ENCODE data around the gene GPS2. TPM values are rescaled to one million over a fixed set of nuclear protein-coding genes. Genes with fewer than 3 reads are reported as not detected.

GPS2 gene
- total and polyA plus RNA-seq, 10 of the 15 experiments (the other 5 are each of a cell fraction or from before 2014, with no cell fraction given), result 10.2 to 96.4 (median 42.5) TPM

DNA sequence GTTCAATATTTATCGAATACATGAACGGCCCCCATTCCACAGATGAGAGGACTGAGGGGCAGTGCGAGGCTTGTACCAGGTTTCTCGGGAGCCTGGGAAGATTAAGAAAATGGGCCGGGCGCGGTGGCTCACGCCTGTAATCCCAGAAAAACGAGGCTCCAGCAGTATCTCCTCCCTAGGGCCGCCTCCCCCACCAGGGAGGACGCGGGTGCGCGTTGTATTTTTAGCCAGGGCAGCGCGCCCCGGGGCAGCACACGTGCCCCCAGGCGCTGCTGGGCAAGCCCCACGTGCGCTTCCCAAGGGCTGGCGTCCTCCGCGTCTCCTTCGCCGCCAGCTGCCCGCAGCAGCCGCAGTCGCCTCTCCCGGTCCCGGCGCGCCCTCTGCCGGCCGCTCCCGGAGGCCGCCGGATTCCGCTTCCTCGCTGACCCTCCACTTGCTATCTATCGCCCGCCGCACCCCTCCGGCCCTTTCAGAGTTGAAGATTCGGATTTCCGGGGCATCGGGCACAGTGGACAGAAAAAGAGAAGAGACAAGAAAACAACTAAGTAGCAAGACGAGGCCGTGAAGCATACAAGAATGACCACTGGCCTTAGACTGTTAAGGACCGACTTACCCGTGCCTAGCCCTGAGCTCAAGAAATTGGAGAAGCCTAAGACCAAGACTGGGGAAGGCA lies 18.8 kb downstream of the GPS2 start (continued):
- no peak for TF ChIP-seq CHD2 (IDR thresholded peaks at IDR 0.05; ENCODE audit: borderline replicate concordance, low read depth, low read length)
- TF ChIP-seq RELA (IDR thresholded peaks at IDR 0.05; ENCODE audit: borderline replicate concordance, partially characterized antibody), result peak; percentile 23
- TF ChIP-seq YBX1 (IDR thresholded peaks at IDR 0.05), result no peak
- TF ChIP-seq, protein P1, sequence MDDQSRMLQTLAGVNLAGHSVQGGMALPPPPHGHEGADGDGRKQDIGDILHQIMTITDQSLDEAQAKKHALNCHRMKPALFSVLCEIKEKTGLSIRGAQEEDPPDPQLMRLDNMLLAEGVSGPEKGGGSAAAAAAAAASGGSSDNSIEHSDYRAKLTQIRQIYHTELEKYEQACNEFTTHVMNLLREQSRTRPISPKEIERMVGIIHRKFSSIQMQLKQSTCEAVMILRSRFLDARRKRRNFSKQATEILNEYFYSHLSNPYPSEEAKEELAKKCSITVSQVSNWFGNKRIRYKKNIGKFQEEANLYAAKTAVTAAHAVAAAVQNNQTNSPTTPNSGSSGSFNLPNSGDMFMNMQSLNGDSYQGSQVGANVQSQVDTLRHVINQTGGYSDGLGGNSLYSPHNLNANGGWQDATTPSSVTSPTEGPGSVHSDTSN (IDR thresholded peaks at IDR 0.05; ENCODE audit: insufficient replicate concordance, low read depth, low read length), result no peak
- no peak for TF ChIP-seq CEBPB (IDR thresholded peaks at IDR 0.05; ENCODE audit: borderline replicate concordance in 1 of 2, low read depth in 2 of 2, low read length in 2 of 2)
- no peak for TF ChIP-seq MEF2B (IDR thresholded peaks at IDR 0.05; ENCODE audit: partially characterized antibody, poor library complexity, severe bottlenecking)
- no peak for TF ChIP-seq NBN (IDR thresholded peaks at IDR 0.05)
- TF ChIP-seq IKZF1 (conservative IDR thresholded peaks at IDR 0.05), result peak; percentile 83
- TF ChIP-seq ZBED1 (IDR thresholded peaks at IDR 0.05; ENCODE audit: borderline replicate concordance), result no peak
- TF ChIP-seq, protein P2, sequence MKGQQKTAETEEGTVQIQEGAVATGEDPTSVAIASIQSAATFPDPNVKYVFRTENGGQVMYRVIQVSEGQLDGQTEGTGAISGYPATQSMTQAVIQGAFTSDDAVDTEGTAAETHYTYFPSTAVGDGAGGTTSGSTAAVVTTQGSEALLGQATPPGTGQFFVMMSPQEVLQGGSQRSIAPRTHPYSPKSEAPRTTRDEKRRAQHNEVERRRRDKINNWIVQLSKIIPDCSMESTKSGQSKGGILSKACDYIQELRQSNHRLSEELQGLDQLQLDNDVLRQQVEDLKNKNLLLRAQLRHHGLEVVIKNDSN (IDR thresholded peaks at IDR 0.05; ENCODE audit: borderline replicate concordance, extremely low read length, insufficient read depth, low read depth, low read length), result peak; percentile 34
- TF ChIP-seq, protein P3, sequence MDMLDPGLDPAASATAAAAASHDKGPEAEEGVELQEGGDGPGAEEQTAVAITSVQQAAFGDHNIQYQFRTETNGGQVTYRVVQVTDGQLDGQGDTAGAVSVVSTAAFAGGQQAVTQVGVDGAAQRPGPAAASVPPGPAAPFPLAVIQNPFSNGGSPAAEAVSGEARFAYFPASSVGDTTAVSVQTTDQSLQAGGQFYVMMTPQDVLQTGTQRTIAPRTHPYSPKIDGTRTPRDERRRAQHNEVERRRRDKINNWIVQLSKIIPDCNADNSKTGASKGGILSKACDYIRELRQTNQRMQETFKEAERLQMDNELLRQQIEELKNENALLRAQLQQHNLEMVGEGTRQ (IDR thresholded peaks at IDR 0.05; ENCODE audit: borderline replicate concordance, low read depth, low read length), result no peak; the same call in 1 of the 2 replicates
- TF ChIP-seq RAD51 (IDR thresholded peaks at IDR 0.05), result no peak
- TF ChIP-seq STAT1 (conservative IDR thresholded peaks at IDR 0.05), result peak; percentile 49; the same call in 1 of the 2 replicates
- TF ChIP-seq ESRRA (IDR thresholded peaks at IDR 0.05; ENCODE audit: low read length), result no peak
- no peak for TF ChIP-seq CBX5 (IDR thresholded peaks at IDR 0.05; ENCODE audit: low read depth)
- TF ChIP-seq, protein P4, sequence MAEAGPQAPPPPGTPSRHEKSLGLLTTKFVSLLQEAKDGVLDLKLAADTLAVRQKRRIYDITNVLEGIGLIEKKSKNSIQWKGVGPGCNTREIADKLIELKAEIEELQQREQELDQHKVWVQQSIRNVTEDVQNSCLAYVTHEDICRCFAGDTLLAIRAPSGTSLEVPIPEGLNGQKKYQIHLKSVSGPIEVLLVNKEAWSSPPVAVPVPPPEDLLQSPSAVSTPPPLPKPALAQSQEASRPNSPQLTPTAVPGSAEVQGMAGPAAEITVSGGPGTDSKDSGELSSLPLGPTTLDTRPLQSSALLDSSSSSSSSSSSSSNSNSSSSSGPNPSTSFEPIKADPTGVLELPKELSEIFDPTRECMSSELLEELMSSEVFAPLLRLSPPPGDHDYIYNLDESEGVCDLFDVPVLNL (IDR thresholded peaks at IDR 0.05; ENCODE audit: low read depth, low read length), result no peak
- no peak for TF ChIP-seq POU2F2 (IDR thresholded peaks at IDR 0.05; ENCODE audit: borderline replicate concordance, low read depth, low read length)
- TF ChIP-seq TCF7 (IDR thresholded peaks at IDR 0.05; ENCODE audit: borderline replicate concordance), result no peak
- no peak for TF ChIP-seq SREBF2 (IDR thresholded peaks at IDR 0.05; ENCODE audit: low read length)
- no peak for TF ChIP-seq FOS (IDR thresholded peaks at IDR 0.05; ENCODE audit: borderline replicate concordance, extremely low read depth, insufficient read length)
- no peak for TF ChIP-seq IRF4 (IDR thresholded peaks at IDR 0.05; ENCODE audit: low read depth, low read length)
- TF ChIP-seq ETV6 (conservative IDR thresholded peaks at IDR 0.05 in 1 of 2, IDR thresholded peaks at IDR 0.05 in 1 of 2; ENCODE audit: borderline replicate concordance in 1 of 2, low read depth in 1 of 2), result no peak
- no peak for TF ChIP-seq RCOR1 (conservative IDR thresholded peaks at IDR 0.05; ENCODE audit: low read depth, low read length)
- peak; percentile 93 for TF ChIP-seq SMC3 (IDR thresholded peaks at IDR 0.05; ENCODE audit: borderline replicate concordance, low read length)
- no peak for TF ChIP-seq ZSCAN29 (IDR thresholded peaks at IDR 0.05)
- TF ChIP-seq SIX5 (IDR thresholded peaks at IDR 0.05; ENCODE audit: low read depth, low read length, severe bottlenecking), result no peak
- peak; percentile 39; the same call in 1 of the 2 replicates for TF ChIP-seq CBFB (IDR thresholded peaks at IDR 0.05; ENCODE audit: low read depth)

Data from GM12878 (cell line).